HG02943 (cell line): ENCODE data around the gene STMN1.
A peak's percentile ranks its signal among the peaks of the same experiment; 100 is the strongest.

Experiments
- ATAC-seq: cut with Tn5 transposase; IDR thresholded peaks from one replicate; pipeline ENCODE4 v1.9.1; 2021; ENCODE audit warnings: mild to moderate bottlenecking, low read depth, moderate library complexity; ENCODE audit not compliant: unreplicated experiment

Gene STMN1

GRCh38 chr1:25896266-25896665 is 10.0 kb downstream of the STMN1 start:
- no peak for ATAC-seq

GRCh38 chr1:25895365-25895990 is 10.7 kb downstream of the STMN1 start:
- peak; percentile 93 for ATAC-seq

- ATAC-seq: no peak
Measured at GRCh38 chr1:25893116-25893515, 13.1 kb downstream of the STMN1 start.

GRCh38 chr1:25891606-25892005 is 14.6 kb downstream of the STMN1 start:
- ATAC-seq: no peak

DNA sequence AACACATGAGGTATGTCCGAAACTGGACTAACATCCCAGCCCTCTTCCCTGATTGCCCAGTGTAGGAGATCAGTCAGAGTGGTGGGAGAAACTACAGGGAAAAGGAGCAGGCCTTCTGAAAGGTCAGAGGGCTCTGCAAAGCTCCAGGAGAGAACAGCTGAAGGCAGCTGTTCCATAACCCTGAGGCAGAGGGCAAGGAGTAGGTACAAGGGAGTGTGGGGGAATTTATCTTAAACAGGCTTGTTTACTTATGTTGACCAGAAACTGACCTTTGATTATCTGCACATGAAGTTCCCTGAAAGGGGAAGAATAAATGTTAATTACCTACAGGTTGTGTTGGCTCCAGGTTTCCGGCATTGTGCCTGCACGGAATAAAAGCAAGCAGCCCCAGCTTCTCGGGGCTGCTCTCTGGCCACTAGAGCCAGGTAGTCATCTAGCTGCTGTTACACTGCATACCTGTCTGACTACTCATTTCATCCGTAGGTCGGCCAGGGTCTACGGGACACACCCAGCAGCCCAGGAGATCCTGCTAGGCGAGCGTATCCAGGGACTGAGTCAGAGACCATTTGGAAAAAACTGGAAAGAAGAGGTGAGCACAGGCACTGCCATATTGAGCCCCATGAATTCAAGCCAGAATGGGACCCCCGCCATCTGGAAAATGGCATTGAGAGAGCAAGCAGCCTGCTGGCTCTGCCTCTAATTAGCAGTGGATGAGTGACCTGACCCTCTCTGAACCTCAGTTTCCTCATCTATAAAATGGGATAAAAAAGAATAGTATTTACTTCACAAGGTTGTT is 15.8 kb downstream of the STMN1 start:
- no peak for ATAC-seq

- no peak for ATAC-seq
Measured at GRCh38 chr1:25889470-25889869, 16.7 kb downstream of the STMN1 start.

DNA sequence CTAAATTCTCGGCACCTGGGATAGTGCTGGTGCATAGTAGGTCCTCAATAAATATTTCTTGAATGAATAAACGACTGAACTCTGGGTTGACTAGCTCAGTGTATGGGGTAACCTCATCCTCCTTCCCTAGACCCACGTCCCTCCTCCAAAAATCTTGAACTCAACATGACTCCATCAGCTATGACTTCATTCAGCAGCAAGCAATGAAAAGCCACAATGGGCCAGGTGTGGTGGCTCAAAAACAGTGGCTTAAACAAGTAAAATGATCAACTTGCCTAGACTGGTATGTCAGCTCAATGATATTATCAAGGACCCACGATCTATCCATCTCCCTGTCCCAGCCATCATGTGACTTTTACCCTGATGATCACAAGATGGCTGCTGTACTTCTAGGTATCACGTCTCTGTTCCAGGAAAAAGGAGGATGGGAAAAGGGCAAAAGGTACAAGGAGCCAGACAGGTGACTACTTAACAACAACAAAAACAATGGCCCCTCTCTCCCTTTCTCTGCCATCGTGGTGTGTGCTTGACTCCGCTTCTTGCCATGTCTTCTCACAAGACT is 17.7 kb downstream of the STMN1 start:
- ATAC-seq: no peak

- no peak for ATAC-seq
Measured at GRCh38 chr1:25885602-25886001, 20.6 kb downstream of the STMN1 start.

DNA sequence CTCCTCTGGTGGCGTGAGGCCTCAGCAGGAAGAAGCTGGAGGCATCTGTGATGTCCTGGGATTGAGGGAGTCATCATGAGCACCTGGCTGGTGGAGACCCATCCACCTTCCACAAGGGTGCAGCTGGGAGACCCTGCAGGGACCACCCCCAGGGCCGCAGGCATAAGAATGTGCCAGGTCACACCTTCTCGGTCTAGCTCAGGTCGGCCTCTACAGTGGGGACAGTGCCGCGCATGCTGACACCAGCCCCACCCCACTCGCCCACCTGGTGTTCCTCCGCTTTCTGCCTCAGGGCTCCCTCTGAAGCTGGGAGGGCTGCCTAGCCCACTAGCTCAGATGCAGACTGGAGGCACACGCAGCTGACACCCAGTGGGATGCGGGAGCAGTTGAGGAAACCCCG is 25.0 kb downstream of the STMN1 start:
- ATAC-seq: no peak

DNA sequence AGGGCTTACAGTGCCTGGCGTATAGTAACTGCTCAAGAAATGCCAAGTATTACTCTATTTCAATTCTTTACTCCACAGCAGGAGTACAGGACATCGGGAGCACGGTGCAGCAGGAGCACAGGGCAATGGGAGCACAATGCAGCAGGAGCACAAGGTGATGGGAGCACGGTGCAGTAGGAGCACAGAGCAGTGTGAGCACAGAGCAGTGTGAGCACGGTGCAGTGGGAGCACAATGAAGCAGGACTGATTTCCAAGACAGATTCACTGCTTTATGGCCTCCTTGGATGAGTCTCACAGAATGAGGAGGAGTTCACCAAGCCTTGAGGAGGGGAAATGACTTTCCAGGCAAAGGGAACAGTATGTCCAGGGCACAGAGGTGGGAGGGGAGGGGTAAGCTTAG is 25.7 kb downstream of the STMN1 start:
- no peak for ATAC-seq

DNA sequence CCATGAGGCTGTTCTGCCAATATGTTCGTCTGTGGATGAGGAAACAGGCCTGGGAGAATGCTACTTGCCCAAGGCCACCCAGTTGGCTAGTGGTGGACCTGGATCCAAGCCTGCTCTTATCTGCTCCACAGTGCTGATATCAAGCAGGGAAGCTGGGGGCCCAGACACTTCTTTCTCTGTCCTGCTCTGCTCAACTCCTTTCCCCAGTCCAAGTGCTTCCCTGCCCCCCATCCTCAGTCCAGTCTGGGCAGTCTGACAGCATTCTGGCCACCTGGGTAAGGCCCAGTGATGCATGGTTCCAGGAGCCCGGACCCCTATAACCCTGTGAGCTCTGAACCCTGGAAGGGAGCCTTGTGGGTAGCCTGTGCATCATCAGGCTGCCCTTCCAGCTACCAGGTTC is 26.5 kb downstream of the STMN1 start:
- ATAC-seq: no peak

DNA sequence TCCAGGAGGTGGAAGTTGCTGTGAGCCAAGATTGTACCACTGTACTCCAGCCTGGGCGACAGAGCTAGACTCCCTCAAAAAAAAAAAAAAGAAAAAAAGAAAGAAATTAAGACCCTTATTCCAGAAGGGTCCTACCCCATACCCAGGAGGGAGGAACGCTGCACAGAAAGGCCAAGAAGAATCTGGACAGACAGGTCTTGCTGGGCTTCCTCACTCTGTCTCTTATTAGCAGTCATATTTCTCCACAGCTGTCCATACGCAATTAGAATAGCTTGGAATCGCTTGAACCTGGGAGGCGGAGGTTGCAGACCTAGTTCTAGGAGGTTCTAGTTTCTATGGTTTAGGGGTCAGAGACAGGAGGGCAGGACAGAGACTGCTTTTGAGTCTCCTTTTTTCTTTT is 27.5 kb downstream of the STMN1 start:
- no peak for ATAC-seq

- ATAC-seq: no peak
Measured at GRCh38 chr1:25877155-25877554, 29.1 kb downstream of the STMN1 start.

DNA sequence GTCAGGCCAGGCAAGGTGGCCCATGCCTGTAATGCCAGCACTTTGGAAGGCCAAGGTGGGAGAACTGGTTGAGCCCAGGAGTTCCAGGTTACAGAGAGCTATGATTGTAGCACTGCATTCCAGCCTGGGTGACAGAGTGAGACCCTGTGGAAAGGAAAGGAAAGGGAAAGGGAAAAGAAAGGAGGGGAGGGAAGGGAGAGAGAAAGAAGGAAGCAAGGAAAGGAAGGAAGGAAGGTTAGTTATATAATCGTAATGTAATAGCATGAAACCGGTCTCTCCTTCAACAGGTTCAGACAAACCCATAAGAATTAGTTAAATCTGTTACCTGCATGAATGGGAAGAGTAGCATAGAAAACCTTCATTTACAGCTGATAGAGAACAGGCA is 29.5 kb downstream of the STMN1 start:
- no peak for ATAC-seq

- ATAC-seq: no peak
Measured at GRCh38 chr1:25875856-25876692, 30.1 kb downstream of the STMN1 start.

GRCh38 chr1:25875154-25875855 is 30.9 kb downstream of the STMN1 start, which contains the start of gene PAQR7:
TSS of gene PAQR7 (minus strand) at chr1:25875708. CDS start at chr1:25863839, 11,869 bp downstream.
- no peak for ATAC-seq

GRCh38 chr1:25874635-25875153 is 31.5 kb downstream of the STMN1 start:
- ATAC-seq: no peak

- ATAC-seq: no peak
Measured at GRCh38 chr1:25874209-25874608, 32.0 kb downstream of the STMN1 start.

- ATAC-seq: no peak
Measured at GRCh38 chr1:25873120-25873519, 33.1 kb downstream of the STMN1 start.

DNA sequence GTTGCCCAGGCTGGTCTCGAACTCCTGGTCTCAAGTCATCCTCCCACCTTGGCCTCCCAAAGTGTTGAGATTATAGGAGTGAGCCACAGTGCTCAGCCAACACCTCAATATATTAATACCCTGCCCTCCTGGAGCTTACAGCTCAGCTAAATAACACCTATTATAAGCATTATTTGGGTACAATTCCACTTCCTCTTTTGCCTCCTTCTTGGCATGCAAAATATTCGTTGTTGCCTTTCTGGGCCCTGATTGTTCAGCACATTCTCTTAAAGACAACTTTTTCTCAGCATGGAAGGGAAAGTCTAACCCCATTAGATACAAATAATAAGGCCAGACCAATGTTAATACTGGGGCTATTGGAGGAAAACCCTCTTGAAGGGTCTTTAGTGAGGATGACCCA is 33.5 kb downstream of the STMN1 start:
- no peak for ATAC-seq
